GM21390 (cell line): ENCODE data around the gene PNKD.

Experiments used
- ATAC-seq: cut with Tn5 transposase; IDR thresholded peaks from one replicate; pipeline ENCODE4 v1.9.1; 2021; ENCODE audit not compliant: unreplicated experiment

The PNKD gene

DNA sequence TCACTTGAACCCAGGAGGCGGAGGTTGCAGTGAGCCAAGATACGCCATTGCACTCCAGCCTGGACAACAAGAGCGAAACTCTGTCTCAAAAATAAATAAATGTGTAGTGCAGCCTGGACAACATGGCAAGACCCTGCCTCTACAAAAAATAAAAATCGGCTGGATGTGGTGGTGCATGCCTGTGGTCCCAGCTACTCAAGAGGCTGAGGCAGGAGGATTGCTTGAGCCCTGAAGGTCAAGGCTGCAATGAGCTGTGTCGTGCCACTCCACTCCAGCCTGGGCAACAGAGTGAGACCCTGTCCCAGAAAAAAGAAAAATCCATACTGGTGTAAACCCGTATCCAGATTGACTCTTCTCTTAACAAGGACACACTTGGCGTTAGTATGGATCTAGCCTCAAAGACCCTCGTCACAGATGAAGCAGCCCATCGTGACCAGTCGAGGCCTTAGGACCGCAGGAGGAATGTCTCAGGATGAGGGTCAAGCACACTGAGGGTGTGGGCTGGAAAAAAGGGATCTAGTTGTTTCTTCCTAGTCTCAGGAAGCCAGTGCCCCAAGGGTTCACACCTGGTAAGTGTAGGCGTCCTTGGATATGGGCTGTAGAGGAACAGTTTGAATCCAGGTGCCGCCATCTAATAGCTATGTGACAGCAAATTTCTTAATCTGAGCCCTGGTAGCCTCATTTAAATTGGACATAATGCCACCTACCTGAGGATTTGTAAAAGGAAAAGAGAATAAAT is 13.5 kb upstream of the PNKD start:
- ATAC-seq = peak; percentile 13

DNA sequence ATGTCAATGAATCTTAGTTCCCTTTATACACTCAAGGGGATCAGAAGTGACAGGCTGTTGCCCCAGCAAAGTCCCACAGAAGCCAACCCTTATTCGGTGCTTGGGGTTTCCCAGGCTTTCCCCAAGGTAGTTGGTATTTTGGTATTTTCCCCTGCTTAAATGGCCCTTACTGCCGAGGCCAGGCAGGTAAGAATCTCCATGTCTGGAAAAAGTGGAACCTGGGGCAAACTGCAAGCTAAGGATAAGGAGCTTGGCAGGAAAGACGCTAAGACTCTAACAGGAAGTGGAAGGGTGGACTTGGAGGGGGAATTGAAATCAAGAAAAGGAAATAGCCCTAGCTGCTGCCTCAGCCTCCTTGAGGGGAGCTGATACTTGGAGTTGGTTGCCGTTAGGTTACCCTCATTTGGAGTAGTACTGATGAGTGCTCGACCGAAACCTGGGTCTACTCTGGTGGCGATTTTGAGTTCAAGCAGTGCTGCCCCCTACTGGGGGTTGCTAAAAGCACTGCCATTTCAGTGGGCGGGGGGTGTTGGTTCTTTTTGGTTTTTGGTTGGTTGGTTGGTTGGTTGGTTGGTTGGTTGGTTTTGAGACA is 12.8 kb upstream of the PNKD start:
- ATAC-seq = peak; percentile 83

DNA sequence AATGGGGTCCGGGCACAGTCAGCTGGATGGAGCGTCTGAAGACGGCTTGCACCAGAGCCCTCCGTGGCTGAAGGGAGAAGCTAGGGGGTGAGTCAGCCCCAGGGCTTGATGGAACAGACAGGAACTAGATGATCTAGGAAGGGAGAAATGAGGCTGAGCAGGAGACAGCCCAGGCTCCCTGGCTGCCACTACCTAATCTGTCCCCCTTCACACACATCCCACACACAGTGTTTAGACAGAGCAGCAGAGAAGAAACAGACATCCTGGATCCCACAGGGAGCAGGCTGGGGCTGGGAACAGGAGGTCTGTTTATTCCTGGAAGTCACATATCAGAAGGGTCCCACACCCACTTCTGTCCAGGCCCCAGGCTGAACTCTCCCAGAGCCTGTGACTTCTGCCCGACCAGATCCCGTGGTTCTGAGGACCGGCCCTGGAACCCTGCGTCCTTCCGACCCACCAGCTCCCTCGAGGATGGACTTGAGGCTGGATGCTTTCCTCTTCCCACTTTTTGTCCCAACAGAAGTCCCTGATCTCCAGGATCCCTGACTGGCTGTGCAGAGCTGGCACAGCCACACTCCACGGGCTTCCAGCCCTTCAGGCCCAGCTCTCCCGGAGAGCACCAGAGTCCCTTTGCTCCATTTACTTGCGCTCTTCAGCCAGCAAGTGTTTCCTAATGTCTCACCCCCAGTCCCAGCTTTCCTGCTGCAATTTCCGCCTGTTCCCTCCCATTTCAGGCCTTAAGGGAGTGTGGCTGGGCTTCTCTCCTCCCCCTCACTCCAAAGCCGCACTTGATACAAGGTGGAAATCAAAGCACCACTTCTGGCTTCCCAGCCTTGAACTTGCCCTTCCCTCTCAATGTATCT is 11.0 kb upstream of the PNKD start:
- no peak for ATAC-seq

DNA sequence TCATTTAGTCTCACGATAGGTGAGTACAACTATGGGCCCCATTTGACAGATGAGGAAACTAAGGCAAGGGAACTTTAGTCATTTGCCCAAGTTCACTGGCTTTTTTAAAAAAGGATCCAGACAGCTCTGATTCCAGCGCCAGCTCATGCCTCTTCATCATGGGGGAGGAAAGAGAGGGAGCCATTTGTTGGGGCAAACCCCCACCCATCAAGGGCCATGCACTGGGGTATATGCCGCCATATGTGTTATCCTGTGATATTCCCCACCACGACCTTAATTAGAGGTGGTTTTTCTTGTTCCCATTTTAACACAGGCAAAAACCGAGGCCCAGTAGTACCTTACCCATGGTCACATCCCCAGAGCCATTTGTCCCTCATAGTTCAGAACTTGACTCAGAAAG is 10.2 kb upstream of the PNKD start:
- ATAC-seq = no peak

DNA sequence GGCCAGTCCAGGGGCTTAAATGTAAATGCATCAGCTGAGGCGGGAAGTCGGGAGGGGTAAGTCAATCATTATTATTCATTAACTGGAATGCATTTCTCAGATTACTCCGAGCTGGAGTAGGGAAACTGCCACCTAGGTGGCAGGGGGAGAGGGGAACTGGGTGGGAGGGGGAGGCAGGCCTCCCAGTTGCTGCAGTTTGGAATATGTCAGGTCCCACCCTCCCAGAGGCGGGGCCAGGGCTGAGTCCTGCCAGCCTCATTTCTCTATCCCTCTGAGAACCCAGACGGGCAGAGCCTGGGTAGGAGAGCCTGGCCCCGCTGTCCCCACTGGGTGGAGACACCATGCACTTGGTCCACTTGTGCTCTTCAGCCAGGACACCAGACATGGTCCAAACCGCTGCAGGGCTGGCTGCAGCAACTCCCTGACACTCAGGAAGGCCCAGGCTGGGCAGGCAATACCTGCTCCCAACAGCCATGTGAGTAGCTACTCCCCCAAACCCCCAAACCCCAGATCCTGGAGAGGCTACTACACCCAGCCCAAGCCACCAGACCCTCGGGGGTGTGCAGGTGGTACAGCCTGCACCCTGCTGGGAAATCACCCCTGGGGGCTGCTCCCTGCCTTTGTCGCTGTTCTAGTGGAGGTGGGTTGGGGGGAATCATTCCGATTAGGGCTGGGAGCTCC is 9.4 kb upstream of the PNKD start, which contains the start of gene GPBAR1:
TSS of gene GPBAR1 (plus strand) at position 274 of the 681 bp plus-strand sequence. CDS start 1,710 bp downstream, outside the sequence.
- no peak for ATAC-seq

DNA sequence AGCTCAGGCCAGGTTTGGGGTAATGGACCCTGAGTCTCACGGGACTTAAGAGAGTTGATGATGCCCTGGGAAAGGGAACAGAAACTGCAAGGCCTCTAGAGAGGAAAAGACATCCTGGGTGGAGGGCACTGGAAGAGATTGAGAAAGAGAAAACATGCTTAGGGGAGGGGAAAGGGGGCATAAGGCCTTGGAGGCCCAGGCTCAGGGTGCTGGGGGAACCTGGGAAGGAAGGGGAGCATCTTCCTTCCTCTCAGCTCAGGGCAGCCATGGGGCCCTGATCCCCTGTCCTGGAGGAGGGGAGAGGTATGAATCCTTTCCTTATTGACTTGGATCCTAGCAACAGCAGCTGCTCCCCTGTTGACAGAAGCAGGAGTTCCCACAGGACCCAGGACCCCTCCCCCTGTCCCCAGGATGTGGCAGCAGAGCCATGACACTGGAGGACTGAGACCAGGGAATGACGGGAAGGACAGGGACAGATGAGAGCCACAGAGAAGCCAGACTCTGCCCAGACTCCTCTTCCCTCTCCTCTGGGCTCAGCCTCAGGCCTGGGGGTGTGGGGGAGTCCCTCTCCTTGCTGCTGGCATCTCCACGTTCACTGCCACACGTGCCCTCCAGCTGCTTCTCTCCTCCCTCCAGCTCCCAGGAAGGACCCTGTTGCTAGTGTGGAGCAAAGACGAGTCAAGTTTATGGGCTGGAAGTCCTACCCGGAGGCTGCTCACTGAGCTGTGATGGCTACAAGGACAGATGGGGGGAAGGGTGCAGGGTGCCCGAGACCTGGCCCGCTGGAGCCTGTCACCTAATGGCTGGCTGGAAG is 8.7 kb upstream of the PNKD start:
- no peak for ATAC-seq

DNA sequence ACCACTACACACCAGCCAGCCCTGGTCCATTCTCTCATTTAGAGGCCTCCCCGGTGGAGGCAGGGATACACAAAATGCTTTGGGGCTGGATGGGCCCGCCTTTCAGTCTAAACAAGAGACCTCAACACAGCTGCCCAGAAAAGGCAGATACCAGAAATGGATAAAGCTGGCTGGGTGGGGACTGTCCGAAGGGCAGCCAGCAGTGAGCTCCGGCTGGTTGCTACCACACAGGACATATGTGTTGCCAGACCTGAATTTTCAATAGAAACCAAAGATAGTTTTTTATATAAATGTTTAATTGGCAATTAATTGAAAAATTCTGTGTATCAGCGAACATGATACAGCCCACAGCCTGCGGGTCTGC is 8.1 kb upstream of the PNKD start:
- ATAC-seq = no peak

DNA sequence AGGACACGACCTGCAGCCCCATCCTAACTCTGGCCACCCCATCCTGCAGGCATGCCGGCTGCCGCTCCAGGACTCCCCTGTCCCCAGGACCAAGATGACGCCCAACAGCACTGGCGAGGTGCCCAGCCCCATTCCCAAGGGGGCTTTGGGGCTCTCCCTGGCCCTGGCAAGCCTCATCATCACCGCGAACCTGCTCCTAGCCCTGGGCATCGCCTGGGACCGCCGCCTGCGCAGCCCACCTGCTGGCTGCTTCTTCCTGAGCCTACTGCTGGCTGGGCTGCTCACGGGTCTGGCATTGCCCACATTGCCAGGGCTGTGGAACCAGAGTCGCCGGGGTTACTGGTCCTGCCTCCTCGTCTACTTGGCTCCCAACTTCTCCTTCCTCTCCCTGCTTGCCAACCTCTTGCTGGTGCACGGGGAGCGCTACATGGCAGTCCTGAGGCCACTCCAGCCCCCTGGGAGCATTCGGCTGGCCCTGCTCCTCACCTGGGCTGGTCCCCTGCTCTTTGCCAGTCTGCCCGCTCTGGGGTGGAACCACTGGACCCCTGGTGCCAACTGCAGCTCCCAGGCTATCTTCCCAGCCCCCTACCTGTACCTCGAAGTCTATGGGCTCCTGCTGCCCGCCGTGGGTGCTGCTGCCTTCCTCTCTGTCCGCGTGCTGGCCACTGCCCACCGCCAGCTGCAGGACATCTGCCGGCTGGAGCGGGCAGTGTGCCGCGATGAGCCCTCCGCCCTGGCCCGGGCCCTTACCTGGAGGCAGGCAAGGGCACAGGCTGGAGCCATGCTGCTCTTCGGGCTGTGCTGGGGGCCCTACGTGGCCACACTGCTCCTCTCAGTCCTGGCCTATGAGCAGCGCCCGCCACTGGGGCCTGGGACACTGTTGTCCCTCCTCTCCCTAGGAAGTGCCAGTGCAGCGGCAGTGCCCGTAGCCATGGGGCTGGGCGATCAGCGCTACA is 7.4 kb upstream of the PNKD start:
- ATAC-seq = no peak

DNA sequence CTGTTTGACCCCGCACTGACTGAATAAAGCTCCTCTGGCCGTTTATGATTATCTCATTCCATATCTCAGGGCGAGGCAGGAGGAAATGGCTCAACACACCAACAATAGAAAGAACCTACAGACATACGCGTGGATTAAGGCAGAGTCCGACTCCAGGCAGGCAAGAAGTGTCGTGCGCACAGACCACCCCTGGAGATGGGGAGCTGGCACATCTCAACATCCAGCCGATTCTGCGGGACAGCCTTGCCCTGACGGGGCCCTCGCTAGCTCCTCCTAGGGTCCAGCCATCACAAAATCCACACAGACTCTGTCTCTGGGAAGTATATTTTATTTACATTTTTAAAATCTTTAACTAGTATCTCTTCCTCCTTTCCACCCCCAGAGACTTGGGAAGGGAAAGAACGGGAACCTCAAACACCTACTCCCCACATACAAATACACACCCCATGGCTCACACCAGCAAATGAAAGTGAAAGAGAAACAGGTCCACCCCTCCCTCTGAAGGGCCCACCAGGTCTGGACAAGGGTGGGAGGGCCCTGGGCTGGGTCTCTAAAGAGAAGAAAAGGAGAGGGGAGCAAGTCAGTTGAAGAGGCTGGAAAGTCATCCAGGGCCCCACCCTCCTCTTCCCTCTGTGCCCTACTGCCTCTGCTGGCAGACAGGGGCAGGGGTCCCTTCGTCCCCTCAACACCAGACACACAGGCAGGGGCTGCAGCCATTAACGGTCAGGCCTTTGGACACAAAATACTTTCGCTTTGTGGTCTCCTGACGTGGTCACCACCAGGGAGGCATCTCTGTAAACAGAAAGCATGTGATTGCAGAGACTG is 6.3 kb upstream of the PNKD start:
- ATAC-seq = no peak

DNA sequence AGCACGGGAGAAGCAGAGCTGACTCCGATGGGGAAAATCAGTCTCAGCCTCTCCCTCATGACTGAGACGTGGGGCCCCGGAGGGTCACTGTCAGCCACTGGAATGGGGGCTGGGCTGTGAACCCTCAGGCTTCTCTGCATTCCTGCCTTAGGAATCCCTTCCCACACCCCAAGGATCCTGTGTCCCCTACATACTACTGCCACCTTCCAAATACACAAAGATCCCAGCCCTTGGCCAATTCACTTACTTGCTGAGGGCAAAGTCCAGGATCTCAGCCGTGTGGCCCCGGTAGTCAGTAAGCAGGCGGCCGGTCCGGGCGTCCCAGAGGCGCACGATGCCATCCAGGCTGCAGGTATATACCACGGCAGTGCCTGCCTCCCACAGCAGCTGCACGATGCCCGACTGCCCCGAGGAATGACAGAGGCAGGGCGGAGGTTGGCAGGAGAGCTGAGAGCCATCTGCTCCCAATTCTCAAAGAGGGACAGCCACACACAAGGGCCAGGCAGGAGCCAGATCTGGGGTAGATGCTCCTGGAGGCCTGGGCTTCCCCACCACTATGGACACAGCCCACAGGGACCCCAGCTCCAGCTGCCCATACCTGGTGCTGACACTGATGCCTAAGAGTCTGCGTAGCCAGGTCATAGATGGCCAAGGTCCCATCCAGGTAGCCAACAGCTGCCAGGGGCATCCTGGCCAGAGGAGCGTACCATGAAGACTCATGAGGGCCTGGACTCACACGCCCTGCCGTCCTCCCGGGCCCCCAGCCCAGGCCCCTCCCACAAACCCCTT is 5.4 kb upstream of the PNKD start:
- no peak for ATAC-seq

DNA sequence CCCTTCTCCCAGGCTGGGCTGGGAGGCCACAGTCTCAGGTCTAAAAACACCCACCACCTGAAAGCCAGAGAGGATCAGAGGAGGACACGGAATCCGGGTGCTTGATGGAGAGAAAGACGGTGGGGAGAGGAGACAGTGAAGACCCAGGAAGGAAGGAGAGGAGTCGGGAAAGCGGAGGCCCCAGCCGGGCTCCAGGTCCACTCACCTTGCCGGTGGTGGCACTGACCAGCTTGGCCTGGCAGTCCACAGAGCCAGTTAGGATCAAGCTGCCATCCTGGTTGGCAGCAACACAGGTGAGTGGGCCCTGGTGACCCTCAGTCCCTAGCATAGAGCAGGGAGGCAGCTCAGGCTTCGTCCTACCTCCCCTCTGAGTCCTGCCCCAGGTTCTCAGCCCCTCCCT is 4.7 kb upstream of the PNKD start:
- ATAC-seq = no peak

DNA sequence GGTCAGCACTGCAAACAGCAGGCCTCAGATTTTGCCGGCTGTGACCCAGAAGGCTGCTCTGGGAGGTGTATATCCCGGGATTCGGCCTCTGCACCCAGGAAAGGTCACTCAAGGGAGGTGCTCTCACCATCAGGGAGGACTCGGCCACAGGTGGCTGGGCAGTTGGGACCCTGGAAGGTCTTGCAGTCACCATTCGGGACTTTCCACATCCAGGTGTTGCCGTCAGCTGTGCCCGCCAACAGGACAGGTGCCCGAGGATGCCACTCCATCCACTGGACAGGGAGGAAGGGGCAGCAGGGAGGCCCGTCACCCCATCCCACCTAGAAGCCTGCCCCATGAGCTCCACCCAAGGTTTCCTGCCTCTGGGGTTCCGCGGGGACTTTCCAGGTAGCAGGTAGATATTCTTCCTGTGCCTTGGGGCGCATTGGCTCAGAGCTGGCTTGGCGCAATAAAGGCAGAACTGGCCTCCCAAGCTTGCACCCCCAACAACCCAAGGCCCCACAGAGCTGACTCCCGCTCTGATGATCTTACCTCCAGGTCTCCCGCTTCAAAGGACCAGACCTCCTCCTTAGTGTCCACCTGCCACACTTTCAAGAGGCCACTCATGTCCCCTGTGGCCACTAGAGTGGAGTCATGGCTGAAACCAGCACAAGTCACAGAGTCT is 3.9 kb upstream of the PNKD start:
- ATAC-seq = no peak

DNA sequence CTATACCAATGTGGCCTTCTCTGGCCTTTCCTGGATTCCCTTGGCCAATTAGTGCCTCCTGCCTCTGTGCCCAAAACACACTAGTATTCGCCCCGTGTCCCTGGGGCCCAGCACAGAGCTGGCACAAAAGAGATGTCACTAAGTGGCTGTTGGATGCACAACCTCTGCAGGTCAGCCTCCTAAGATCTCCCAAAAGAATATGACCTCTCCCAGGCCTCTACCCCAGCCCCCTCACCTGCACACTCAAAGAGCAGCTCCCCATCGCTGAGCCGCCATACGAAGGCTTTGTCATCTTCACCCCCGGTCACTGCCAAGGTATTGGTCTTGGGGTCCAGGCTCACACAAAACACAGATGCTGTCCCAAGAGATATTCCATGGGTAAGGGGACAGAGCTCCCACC is 3.1 kb upstream of the PNKD start:
- no peak for ATAC-seq

DNA sequence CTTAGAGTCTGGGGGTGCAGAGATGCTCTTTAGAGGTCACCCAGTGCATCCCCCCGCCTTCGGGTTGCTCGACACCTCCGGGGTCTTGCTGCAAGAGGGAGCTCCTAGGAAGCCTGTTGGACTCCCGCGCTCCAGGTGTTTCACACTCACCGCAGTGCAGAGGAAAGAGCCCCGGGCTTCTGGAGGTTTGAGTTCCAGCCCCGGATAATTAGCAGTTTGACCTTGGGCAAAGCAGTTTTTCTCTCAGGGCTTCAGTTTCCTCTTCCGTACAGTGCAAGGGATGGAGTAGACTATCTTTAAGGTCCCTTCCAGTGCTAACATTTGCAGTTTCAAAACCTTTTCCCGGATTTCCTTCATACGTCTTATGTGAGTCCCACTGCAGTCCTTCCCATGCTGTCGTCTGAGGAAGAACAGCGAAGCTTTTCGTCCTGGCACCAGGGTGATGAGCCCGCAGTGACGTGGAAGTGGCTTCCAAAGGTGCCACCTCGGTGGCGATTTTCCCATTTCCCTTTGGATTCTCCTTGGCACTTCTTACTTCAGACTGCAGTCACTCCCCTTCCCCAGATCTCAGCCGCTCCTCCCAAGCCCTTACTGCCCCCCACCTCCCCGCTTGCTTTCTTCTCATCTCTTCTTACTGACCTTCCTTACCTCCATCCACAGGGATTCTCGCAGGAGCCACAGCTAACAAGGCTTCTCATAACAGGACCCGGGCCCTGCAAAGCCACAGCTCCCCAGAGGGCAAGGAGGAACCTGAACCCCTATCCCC is 585 bp downstream of the PNKD start:
- ATAC-seq = no peak

DNA sequence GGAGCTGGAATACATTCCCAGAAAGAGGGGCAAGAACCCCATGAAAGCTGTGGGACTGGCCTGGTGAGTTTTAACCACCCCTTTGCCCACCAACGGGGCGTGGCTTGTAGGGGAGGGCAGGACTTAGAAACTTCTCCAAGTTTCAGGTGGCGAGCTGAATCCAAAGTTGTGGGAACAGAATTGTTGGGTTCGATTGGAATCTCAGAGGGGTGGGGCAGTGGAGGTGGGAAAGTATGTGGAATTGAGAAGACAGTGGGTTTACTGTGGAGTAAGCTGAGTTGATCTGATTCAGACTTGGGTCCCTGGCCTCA is 1.1 kb downstream of the PNKD start:
- ATAC-seq = no peak

DNA sequence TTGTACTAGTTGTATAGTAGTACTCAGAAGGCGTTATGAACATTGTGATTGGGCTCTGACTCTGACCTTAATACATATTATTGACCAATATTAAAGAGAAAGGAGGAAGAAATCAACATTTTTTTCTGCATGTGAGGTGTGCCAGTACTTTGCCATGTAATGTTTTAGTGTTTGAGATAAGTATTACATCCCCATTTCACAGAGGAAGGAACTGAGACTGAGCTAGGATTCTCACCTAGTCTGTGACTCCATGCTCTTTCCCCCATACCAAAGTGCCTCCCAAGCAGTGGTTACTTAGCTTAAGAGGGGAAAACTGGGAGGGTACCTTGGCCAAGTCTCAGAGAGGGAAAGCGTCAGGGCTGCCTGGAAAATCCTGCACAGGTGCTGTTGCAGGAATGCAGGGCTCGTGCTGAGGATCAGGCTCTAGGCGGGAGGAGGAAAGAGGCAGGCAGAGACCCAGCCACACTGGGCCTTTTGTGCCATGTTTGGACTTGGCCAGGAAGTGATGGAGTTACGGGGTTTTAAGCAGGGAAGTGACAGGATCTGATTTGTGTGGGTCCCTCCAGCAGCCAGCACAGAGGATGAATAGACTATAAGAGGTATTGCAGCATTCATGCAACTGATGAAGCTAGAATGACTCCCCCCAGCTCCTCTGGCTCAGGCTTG is 1.7 kb downstream of the PNKD start:
- ATAC-seq = no peak
